Measurements from ENCODE around the gene DNAAF1. TPM values are rescaled to one million over a fixed set of nuclear protein-coding genes. Genes with fewer than 3 reads are reported as not detected.

Gene DNAAF1
- total RNA-seq, 3 donors from 2014 or later: 1.2 to 9.5 TPM; not detected in 1

- DNase-seq (ENCODE audit: low spot score in 2 of 2): peak in 1 of 2 donors; percentile 16
- no peak for TF ChIP-seq CTCF (IDR thresholded peaks at IDR 0.05)
- no peak for TF ChIP-seq POLR2AphosphoS5 (IDR thresholded peaks at IDR 0.05)
- TF ChIP-seq POLR2A (IDR thresholded peaks at IDR 0.05): no peak
- Histone ChIP-seq H3K4me3 (no peak overlapping the region), H3K27ac (no peak overlapping the region), H3K27me3 (no peaks in the 10 kb centered on the region), H3K4me1 (peaks cover 0 to 5% of the 10 kb centered on the region in 2 donors), H3K36me3 (no peaks in the 10 kb centered on the region), H3K9me3 (no peaks in the 10 kb centered on the region)
- intact Hi-C loops (cut with DNase I; ENCODE audit: low total_unique reads): no loop called here
Observed at GRCh38 chr16:84119368-84119767, 25.7 kb upstream of the DNAAF1 start.

- H3K9me3 ChIP-seq: no peaks in the 10 kb centered on the region
- H3K27me3 ChIP-seq: no peaks in the 10 kb centered on the region
- H3K36me3 ChIP-seq: no peaks in the 10 kb centered on the region
- H3K27ac ChIP-seq: no peak overlapping the region
- no peak overlapping the region for H3K4me3 ChIP-seq
- peaks cover 0 to 5% of the 10 kb centered on the region in 2 donors for H3K4me1 ChIP-seq
- DNase-seq (ENCODE audit: low spot score in 2 of 2): peak in 1 of 2 donors; percentile 4
- no peak for TF ChIP-seq POLR2A (IDR thresholded peaks at IDR 0.05)
- no peak for TF ChIP-seq POLR2AphosphoS5 (IDR thresholded peaks at IDR 0.05)
- TF ChIP-seq CTCF (IDR thresholded peaks at IDR 0.05): no peak
- intact Hi-C loops (cut with DNase I; ENCODE audit: low total_unique reads): no loop called here
Observed at GRCh38 chr16:84120023-84120422, 25.1 kb upstream of the DNAAF1 start.

- intact Hi-C loops (cut with DNase I; ENCODE audit: low total_unique reads): no loop called here
Observed at GRCh38 chr16:84121007-84121406, 24.1 kb upstream of the DNAAF1 start.

GRCh38 chr16:84124257-84125073 is 20.6 kb upstream of the DNAAF1 start:
- intact Hi-C loops (cut with DNase I; ENCODE audit: low total_unique reads): no loop called here
- Histone ChIP-seq H3K27ac (no peak overlapping the region), H3K4me3 (no peak overlapping the region), H3K9me3 (no peaks in the 10 kb centered on the region), H3K4me1 (no peaks in the 10 kb centered on the region), H3K27me3 (no peaks in the 10 kb centered on the region), H3K36me3 (no peaks in the 10 kb centered on the region)
- TF ChIP-seq POLR2AphosphoS5 (IDR thresholded peaks at IDR 0.05) (no peak), POLR2A (IDR thresholded peaks at IDR 0.05) (no peak), CTCF (IDR thresholded peaks at IDR 0.05) (no peak)
- DNase-seq (ENCODE audit: low spot score in 2 of 2): no peak

More at GRCh38 chr16:84121007-84121406, 24.1 kb upstream of the DNAAF1 start:
- no peaks in the 10 kb centered on the region for H3K9me3 ChIP-seq
- H3K4me1 ChIP-seq: peaks cover 0 to 5% of the 10 kb centered on the region in 2 donors
- peak in 1 of 2 donors; percentile 9 for DNase-seq (ENCODE audit: low spot score in 2 of 2)
- no peak overlapping the region for H3K4me3 ChIP-seq
- H3K27ac ChIP-seq: no peak overlapping the region
- TF ChIP-seq POLR2A (IDR thresholded peaks at IDR 0.05) (no peak), POLR2AphosphoS5 (IDR thresholded peaks at IDR 0.05) (no peak), CTCF (IDR thresholded peaks at IDR 0.05) (no peak)
- H3K36me3 ChIP-seq: no peaks in the 10 kb centered on the region
- no peaks in the 10 kb centered on the region for H3K27me3 ChIP-seq

GRCh38 chr16:84131117-84131516 is 14.0 kb upstream of the DNAAF1 start:
- no peaks in the 10 kb centered on the region for H3K36me3 ChIP-seq
- H3K4me1 ChIP-seq: no peaks in the 10 kb centered on the region
- H3K27me3 ChIP-seq: no peaks in the 10 kb centered on the region
- no peak overlapping the region for H3K4me3 ChIP-seq
- intact Hi-C loops (cut with DNase I; ENCODE audit: low total_unique reads): no loop called here
- no peak overlapping the region for H3K27ac ChIP-seq
- no peak for TF ChIP-seq CTCF (IDR thresholded peaks at IDR 0.05)
- no peak for TF ChIP-seq POLR2A (IDR thresholded peaks at IDR 0.05)
- TF ChIP-seq POLR2AphosphoS5 (IDR thresholded peaks at IDR 0.05): no peak
- no peaks in the 10 kb centered on the region for H3K9me3 ChIP-seq
- no peak for DNase-seq (ENCODE audit: low spot score in 2 of 2)
